GM12892 (cell line): ENCODE results near the gene SENP1.

Experiments used
- POLR2A ChIP-seq: IDR thresholded peaks from 2 replicates; pipeline ENCODE4 v1.6.1; 2011; ENCODE audit warnings: low read depth, low read length, control low read depth
- POLR2AphosphoS5 ChIP-seq: IDR thresholded peaks from 2 replicates; pipeline ENCODE4 v1.6.1; 2011; ENCODE audit warnings: low read depth, low read length, control low read depth
- TAF1 ChIP-seq: IDR thresholded peaks from 2 replicates; pipeline ENCODE4 v1.6.1; 2011; ENCODE audit warnings: low read depth, mild to moderate bottlenecking, control low read depth, low read length, borderline replicate concordance

DNA sequence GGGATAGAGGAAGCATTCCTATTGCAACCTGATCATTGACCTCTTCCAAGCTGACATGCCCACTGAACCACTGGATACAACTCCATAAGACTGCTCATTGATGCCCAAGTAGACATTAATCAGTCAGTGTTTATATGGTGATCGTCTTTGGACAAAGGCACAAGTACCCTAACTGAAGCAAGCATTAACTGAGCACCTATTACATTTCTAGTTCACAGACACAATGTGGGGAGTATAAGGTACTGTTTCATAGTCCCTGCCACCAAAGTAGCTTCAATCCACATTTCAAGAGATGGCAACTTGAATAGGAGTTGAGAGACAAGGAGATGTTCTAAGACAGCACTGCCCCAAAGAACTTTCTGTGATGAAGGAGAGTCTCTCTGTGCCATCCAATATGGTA lies 90.8 kb downstream of the SENP1 start:
- no peak for TF ChIP-seq POLR2A
- TF ChIP-seq TAF1, result no peak
- no peak for TF ChIP-seq POLR2AphosphoS5
